Neuronal stem cell (in vitro differentiated cells): ENCODE results near the gene B4GALNT3.

Experiments
- DNase-seq: peaks from one replicate; pipeline ENCODE4 v3.0.0-alpha.2; 2013; ENCODE audit warnings: low spot score
- H2AFZ ChIP-seq: one replicate; pipeline ENCODE4 v1.6.1; 2013; ENCODE audit warnings: mild to moderate bottlenecking, low read length, inconsistent platforms
- H2AK5ac ChIP-seq: 2 replicates; pipeline ENCODE4 v1.6.1; 2013; ENCODE audit warnings: low read depth, mild to moderate bottlenecking, inconsistent platforms, low read length, moderate library complexity, mixed read lengths
- H2BK120ac ChIP-seq: 2 replicates; pipeline ENCODE4 v1.6.1; 2013; ENCODE audit warnings: low read depth, mild to moderate bottlenecking, inconsistent platforms, low read length, moderate library complexity, mixed read lengths
- H2BK12ac ChIP-seq: one replicate; pipeline ENCODE4 v1.6.1; 2013; ENCODE audit warnings: low read length, inconsistent platforms
- H2BK15ac ChIP-seq: 2 replicates; pipeline ENCODE4 v1.6.1; 2013; ENCODE audit warnings: mild to moderate bottlenecking, low read length, inconsistent platforms, mixed read lengths
- H2BK5ac ChIP-seq: one replicate; pipeline ENCODE4 v1.6.1; 2013; ENCODE audit warnings: inconsistent platforms, mild to moderate bottlenecking, low read length, moderate library complexity
- H3K14ac ChIP-seq: one replicate; pipeline ENCODE4 v1.6.1; 2013; ENCODE audit warnings: low read length, inconsistent platforms
- H3K18ac ChIP-seq: 2 replicates; pipeline ENCODE4 v1.6.1; 2013; ENCODE audit warnings: low read length, inconsistent platforms
- H3K23ac ChIP-seq: 2 replicates; pipeline ENCODE4 v1.6.1; 2013; ENCODE audit warnings: low read depth, mild to moderate bottlenecking, mixed read lengths, low read length, inconsistent platforms; ENCODE audit not compliant: poor library complexity
- H3K27ac ChIP-seq: replicated peaks from 3 replicates; pipeline ENCODE4 v1.5.1; 2013; ENCODE audit warnings: low read length, inconsistent platforms
- H3K27me3 ChIP-seq, 3 experiments: 2 replicates each; pipeline ENCODE4 v1.6.1; 2013; ENCODE audit warnings: low read length in 3 of 3, mild to moderate bottlenecking in 2 of 3, inconsistent platforms in 1 of 3, low read depth in 1 of 3, mixed read lengths in 1 of 3, moderate library complexity in 1 of 3; ENCODE audit not compliant: control insufficient read depth in 3 of 3, insufficient read depth in 3 of 3
- H3K36me3 ChIP-seq, 2 donors: replicated peaks in 1 of 2; 2 replicates each; pipeline ENCODE4 v1.6.1; 2013; ENCODE audit warnings: low read length in 2 of 2; ENCODE audit not compliant: control insufficient read depth in 2 of 2, insufficient read depth in 2 of 2
- H3K4ac ChIP-seq: 2 replicates; pipeline ENCODE4 v1.6.1; 2013; ENCODE audit warnings: inconsistent platforms, mild to moderate bottlenecking, low read length, moderate library complexity
- H3K4me1 ChIP-seq, 2 donors: 1 replicate in 1 of 2; 2 replicates in 1 of 2; pipeline ENCODE4 v1.6.1; 2013; ENCODE audit warnings: low read length in 2 of 2, low read depth in 1 of 2; ENCODE audit not compliant: control insufficient read depth in 2 of 2, insufficient read depth in 1 of 2
- H3K4me2 ChIP-seq: one replicate; pipeline ENCODE4 v1.6.1; 2013; ENCODE audit warnings: mild to moderate bottlenecking, low read length, inconsistent platforms; ENCODE audit not compliant: insufficient read depth, poor library complexity, severe bottlenecking
- H3K4me3 ChIP-seq, 2 donors: 2 replicates each; pipeline ENCODE4 v1.5.1; 2013; ENCODE audit warnings: low read length in 2 of 2, mild to moderate bottlenecking in 2 of 2, inconsistent platforms in 1 of 2, moderate library complexity in 1 of 2
- H3K79me1 ChIP-seq: one replicate; pipeline ENCODE4 v1.6.1; 2013; ENCODE audit warnings: low read depth, mild to moderate bottlenecking, inconsistent platforms, low read length, moderate library complexity
- H3K9ac ChIP-seq: one replicate; pipeline ENCODE4 v1.6.1; 2013; ENCODE audit warnings: mild to moderate bottlenecking, low read depth, low read length, inconsistent platforms; ENCODE audit not compliant: poor library complexity
- H3K9me3 ChIP-seq, 2 donors: replicated peaks in 1 of 2; 2 replicates each; pipeline versions ENCODE3 to v1.6.1; 2013; ENCODE audit warnings: low read length in 2 of 2, mild to moderate bottlenecking in 2 of 2, inconsistent platforms in 1 of 2, low read depth in 1 of 2, mixed read lengths in 1 of 2, moderate library complexity in 1 of 2; ENCODE audit not compliant: control insufficient read depth in 2 of 2, insufficient read depth in 1 of 2
- H4K8ac ChIP-seq: one replicate; pipeline ENCODE4 v1.6.1; 2013; ENCODE audit warnings: low read depth, mild to moderate bottlenecking, inconsistent platforms, low read length, moderate library complexity
- H4K91ac ChIP-seq: one replicate; pipeline ENCODE4 v1.6.1; 2013; ENCODE audit warnings: low read length, low read depth, mild to moderate bottlenecking, inconsistent platforms; ENCODE audit not compliant: poor library complexity
- WGBS, 2 donors: extraction: QIAGEN DNeasy Blood & Tissue Kit; methylation state at CpG; one replicate each; pipeline ENCODE4 v1.1.7; 2013; ENCODE audit warnings: missing lambda C conversion rate in 2 of 2, mixed read lengths in 1 of 2; ENCODE audit not compliant: insufficient read length in 2 of 2, insufficient replicate concordance in 1 of 2; ENCODE audit errors: extremely low coverage in 2 of 2; 5-methylcytosine and 5-hydroxymethylcytosine counted together

B4GALNT3 gene

GRCh38 chr12:508795-509194 is 49.1 kb downstream of the B4GALNT3 start:
- Histone ChIP-seq H2BK15ac (no peak overlapping the region), H3K14ac (no peak overlapping the region), H3K27ac (no peak overlapping the region), H3K9me3 (peaks cover 2 to 3% of the 10 kb centered on the region in 2 donors), H3K4me1 (peaks cover 20 to 21% of the 10 kb centered on the region in 2 donors), H2BK5ac (no peak overlapping the region), H3K23ac (no peak overlapping the region), H2AK5ac (no peak overlapping the region), H3K4me3 (no peak overlapping the region), H3K36me3 (no peaks in the 10 kb centered on the region), H2BK12ac (no peak overlapping the region), H3K18ac (no peak overlapping the region), H2AFZ (no peak overlapping the region), H3K4ac (no peak overlapping the region), H4K8ac (no peak overlapping the region), H4K91ac (no peak overlapping the region), H2BK120ac (no peak overlapping the region), H3K9ac (no peak overlapping the region), H3K79me1 (no peaks in the 10 kb centered on the region), H3K4me2 (no peak overlapping the region), H3K27me3 (no peaks in the 10 kb centered on the region)
- WGBS, 2 donors: no CpG with 5 or more reads among the region's 5 CpGs
- no peak for DNase-seq

GRCh38 chr12:509500-509899 is 49.8 kb downstream of the B4GALNT3 start:
- Histone ChIP-seq H3K9ac (no peak overlapping the region), H2BK12ac (no peak overlapping the region), H3K14ac (no peak overlapping the region), H3K23ac (no peak overlapping the region), H3K4me1 (peaks cover 20 to 21% of the 10 kb centered on the region in 2 donors), H2BK120ac (no peak overlapping the region), H4K8ac (no peak overlapping the region), H3K27me3 (no peaks in the 10 kb centered on the region), H3K4ac (no peak overlapping the region), H3K79me1 (no peaks in the 10 kb centered on the region), H2BK5ac (no peak overlapping the region), H3K18ac (peak overlapping the region; percentile 16), H3K9me3 (peaks cover 2 to 4% of the 10 kb centered on the region in 2 donors), H2AFZ (peak overlapping the region; percentile 66), H4K91ac (peak overlapping the region; percentile 7), H3K36me3 (no peaks in the 10 kb centered on the region), H2AK5ac (peak overlapping the region; percentile 1), H2BK15ac (no peak overlapping the region), H3K27ac (peak overlapping the region; percentile 72), H3K4me3 (no peak overlapping the region), H3K4me2 (no peak overlapping the region)
- no CpG with 5 or more reads among the region's 5 CpGs for WGBS, 2 donors
- no peak for DNase-seq

GRCh38 chr12:510071-510825 is 50.5 kb downstream of the B4GALNT3 start:
- Histone ChIP-seq H4K91ac (no peak overlapping the region), H4K8ac (no peak overlapping the region), H3K36me3 (no peaks in the 10 kb centered on the region), H3K14ac (no peak overlapping the region), H3K27me3 (no peaks in the 10 kb centered on the region), H2BK120ac (no peak overlapping the region), H3K18ac (peak overlapping the region; percentile 16), H3K4ac (no peak overlapping the region), H3K79me1 (no peaks in the 10 kb centered on the region), H3K23ac (no peak overlapping the region), H3K9me3 (peaks cover 2 to 4% of the 10 kb centered on the region in 2 donors), H2AK5ac (no peak overlapping the region), H3K4me1 (peaks cover 20 to 21% of the 10 kb centered on the region in 2 donors), H2BK15ac (peak overlapping the region; percentile 35), H3K9ac (no peak overlapping the region), H2BK5ac (no peak overlapping the region), H3K4me2 (peak overlapping the region; percentile 38), H3K27ac (peak overlapping the region; percentile 72), H2AFZ (peak overlapping the region; percentile 66), H3K4me3 (no peak overlapping the region), H2BK12ac (no peak overlapping the region)
- peak; percentile 65 for DNase-seq
- WGBS, 2 donors: no CpG with 5 or more reads among the region's 12 CpGs

- no peak for DNase-seq
- Histone ChIP-seq H2AFZ (no peak overlapping the region), H3K23ac (no peak overlapping the region), H2BK15ac (no peak overlapping the region), H3K18ac (no peak overlapping the region), H3K4me3 (no peak overlapping the region), H2BK5ac (no peak overlapping the region), H2AK5ac (no peak overlapping the region), H4K91ac (no peak overlapping the region), H3K27ac (no peak overlapping the region), H3K9ac (no peak overlapping the region), H3K4ac (no peak overlapping the region), H2BK12ac (no peak overlapping the region), H3K4me2 (no peak overlapping the region), H2BK120ac (no peak overlapping the region), H3K14ac (no peak overlapping the region), H3K4me1 (peaks cover 20 to 21% of the 10 kb centered on the region in 2 donors), H3K36me3 (no peaks in the 10 kb centered on the region), H3K27me3 (no peaks in the 10 kb centered on the region), H4K8ac (no peak overlapping the region), H3K9me3 (peaks cover 2 to 4% of the 10 kb centered on the region in 2 donors), H3K79me1 (no peaks in the 10 kb centered on the region)
- WGBS, 2 donors: 100% methylated on average over 5 of the region's 6 CpGs; no CpG with 5 or more reads in 1 of the 2 donors
Observed at GRCh38 chr12:512933-513332, 53.2 kb downstream of the B4GALNT3 start.
